H9 (cell line): ENCODE results near the gene VWC2L. TPM values are rescaled to one million over a fixed set of nuclear protein-coding genes. Genes with fewer than 3 reads are reported as not detected.
A peak's percentile ranks its signal among the peaks of the same experiment; 100 is the strongest.

Experiments
- DNase-seq: peaks from one replicate; pipeline ENCODE4 v3.0.0-alpha.2; 2017
- H2AFZ ChIP-seq: one replicate; pipeline ENCODE4 v1.6.1; 2013; ENCODE audit warnings: mild to moderate bottlenecking, low read length, control low read depth, moderate library complexity
- H2AK5ac ChIP-seq: 2 replicates; pipeline ENCODE4 v1.6.1; 2013; ENCODE audit warnings: low read length, control low read depth, mixed read lengths; ENCODE audit not compliant: insufficient read length
- H2BK120ac ChIP-seq: one replicate; pipeline ENCODE4 v1.6.1; 2013; ENCODE audit warnings: low read depth, mild to moderate bottlenecking, low read length, control low read depth, inconsistent platforms; ENCODE audit not compliant: poor library complexity, severe bottlenecking
- H2BK12ac ChIP-seq: 2 replicates; pipeline ENCODE4 v1.6.1; 2013; ENCODE audit warnings: low read length, control low read depth, mixed read lengths, low read depth; ENCODE audit not compliant: insufficient read length
- H2BK15ac ChIP-seq: 2 replicates; pipeline ENCODE4 v1.6.1; 2013; ENCODE audit warnings: low read depth, low read length, control low read depth
- H2BK20ac ChIP-seq: one replicate; pipeline ENCODE4 v1.6.1; 2013; ENCODE audit warnings: low read depth, mild to moderate bottlenecking, low read length, control low read depth, inconsistent platforms; ENCODE audit not compliant: poor library complexity, severe bottlenecking
- H2BK5ac ChIP-seq: 2 replicates; pipeline ENCODE4 v1.6.1; 2013; ENCODE audit warnings: low read length, control low read depth, mixed read lengths; ENCODE audit not compliant: insufficient read length
- H3K14ac ChIP-seq: 2 replicates; pipeline ENCODE4 v1.6.1; 2013; ENCODE audit warnings: low read length, control low read depth; ENCODE audit not compliant: insufficient read depth
- H3K18ac ChIP-seq: 2 replicates; pipeline ENCODE4 v1.6.1; 2013; ENCODE audit warnings: low read depth, mild to moderate bottlenecking, mixed read lengths, low read length, control low read depth; ENCODE audit not compliant: insufficient read length
- H3K23ac ChIP-seq: 2 replicates; pipeline ENCODE4 v1.6.1; 2013; ENCODE audit warnings: low read length, control low read depth, mixed read lengths, low read depth; ENCODE audit not compliant: insufficient read length
- H3K23me2 ChIP-seq: 2 replicates; pipeline ENCODE4 v1.6.1; 2013; ENCODE audit warnings: low read depth, mild to moderate bottlenecking, mixed read lengths, low read length, control low read depth; ENCODE audit not compliant: insufficient read length, poor library complexity, severe bottlenecking
- H3K27ac ChIP-seq: 2 replicates; pipeline ENCODE4 v1.5.1; 2013; ENCODE audit warnings: low read length, control low read depth, mixed read lengths, low read depth; ENCODE audit not compliant: insufficient read length
- H3K27me3 ChIP-seq: 2 replicates; pipeline ENCODE4 v1.6.1; 2013; ENCODE audit warnings: low read length, control low read depth, inconsistent platforms; ENCODE audit not compliant: insufficient read depth
- H3K4ac ChIP-seq: 2 replicates; pipeline ENCODE4 v1.6.1; 2013; ENCODE audit warnings: low read depth, mild to moderate bottlenecking, control low read depth, inconsistent platforms, low read length, moderate library complexity
- H3K4me1 ChIP-seq: 2 replicates; pipeline ENCODE4 v1.6.1; 2013; ENCODE audit warnings: low read length, control low read depth, inconsistent platforms; ENCODE audit not compliant: insufficient read depth
- H3K4me2 ChIP-seq: 2 replicates; pipeline ENCODE4 v1.6.1; 2013; ENCODE audit warnings: low read length, control low read depth, mixed read lengths; ENCODE audit not compliant: insufficient read length, insufficient read depth
- H3K56ac ChIP-seq: 2 replicates; pipeline ENCODE4 v1.6.1; 2013; ENCODE audit warnings: low read depth, mild to moderate bottlenecking, mixed read lengths, low read length, control low read depth; ENCODE audit not compliant: insufficient read length
- H3K79me1 ChIP-seq: 2 replicates; pipeline ENCODE4 v1.6.1; 2013; ENCODE audit warnings: low read depth, mild to moderate bottlenecking, moderate library complexity, low read length, control low read depth, inconsistent platforms; ENCODE audit not compliant: insufficient read depth, poor library complexity, severe bottlenecking
- H3K79me2 ChIP-seq: 2 replicates; pipeline ENCODE4 v1.6.1; 2013; ENCODE audit warnings: low read length, control low read depth, inconsistent platforms; ENCODE audit not compliant: insufficient read depth
- H3K9ac ChIP-seq: 2 replicates; pipeline ENCODE4 v1.6.1; 2013; ENCODE audit warnings: low read length, control low read depth, mixed read lengths; ENCODE audit not compliant: insufficient read length; ENCODE audit errors: extremely low read depth
- H3K9me3 ChIP-seq: one replicate; pipeline ENCODE4 v1.6.1; 2013; ENCODE audit warnings: low read depth, low read length, inconsistent platforms; ENCODE audit not compliant: control insufficient read depth
- H3T11ph ChIP-seq: one replicate; pipeline ENCODE4 v1.6.1; 2013; ENCODE audit warnings: mild to moderate bottlenecking, low read length, control low read depth, inconsistent platforms
- H4K20me1 ChIP-seq: one replicate; pipeline ENCODE4 v1.6.1; 2013; ENCODE audit not compliant: control insufficient read depth, insufficient read length, insufficient read depth
- H4K5ac ChIP-seq: 2 replicates; pipeline ENCODE4 v1.6.1; 2013; ENCODE audit warnings: low read depth, mild to moderate bottlenecking, mixed read lengths, low read length, control low read depth; ENCODE audit not compliant: insufficient read length
- H4K8ac ChIP-seq: replicated peaks from 2 replicates; pipeline ENCODE4 v1.6.1; 2013; ENCODE audit warnings: low read length, control low read depth, mixed read lengths, low read depth; ENCODE audit not compliant: insufficient read length
- H4K91ac ChIP-seq: 2 replicates; pipeline ENCODE4 v1.6.1; 2013; ENCODE audit warnings: low read depth, mild to moderate bottlenecking, moderate library complexity, mixed read lengths, low read length, control low read depth; ENCODE audit not compliant: insufficient read length
- H3K27ac Mint-ChIP-seq, 3 experiments: 2 replicates in 2 of 3; 3 replicates in 1 of 3; pipeline ENCODE4 v1.8.0; 2020 to 2021; ENCODE audit warnings: mixed read lengths in 3 of 3, mild to moderate bottlenecking in 1 of 3, moderate library complexity in 1 of 3
- H3K27me3 Mint-ChIP-seq: 2 replicates; pipeline ENCODE4 v1.8.0; 2021; ENCODE audit warnings: low read depth, mild to moderate bottlenecking, moderate library complexity, mixed read lengths
- H3K36me3 Mint-ChIP-seq, 3 experiments: 2 replicates in 2 of 3; 3 replicates in 1 of 3; pipeline ENCODE4 v1.8.0; 2020 to 2021; ENCODE audit warnings: low read depth in 3 of 3, mixed read lengths in 3 of 3; ENCODE audit not compliant: insufficient read depth in 1 of 3
- H3K4me1 Mint-ChIP-seq, 2 experiments: 2 replicates each; pipeline ENCODE4 v1.8.0; 2020; ENCODE audit warnings: mixed read lengths in 2 of 2
- H3K4me3 Mint-ChIP-seq, 2 experiments: 2 replicates in 1 of 2; 3 replicates in 1 of 2; pipeline ENCODE4 v1.8.0; 2020 to 2021; ENCODE audit warnings: mild to moderate bottlenecking in 2 of 2, mixed read lengths in 2 of 2, moderate library complexity in 1 of 2
- H3K9me3 Mint-ChIP-seq, 2 experiments: 2 replicates in 1 of 2; 3 replicates in 1 of 2; pipeline ENCODE4 v1.8.0; 2020; ENCODE audit warnings: mild to moderate bottlenecking in 2 of 2, mixed read lengths in 2 of 2, moderate library complexity in 1 of 2
- CTCF ChIP-seq: fragments of 200-600 bp; sonication (generic); conservative IDR thresholded peaks from 3 replicates; pipeline ENCODE4 v1.8.0; 2021; ENCODE audit warnings: antibody characterized with exemption, mild to moderate bottlenecking
- WGBS: extraction: QIAGEN DNeasy Blood & Tissue Kit; methylation state at CpG from one replicate; pipeline ENCODE4 v1.1.7; 2013; ENCODE audit warnings: missing lambda C conversion rate, low lambda C conversion rate, mixed read lengths; ENCODE audit not compliant: insufficient read length; ENCODE audit errors: extremely low coverage; 5-methylcytosine and 5-hydroxymethylcytosine counted together
- total RNA-seq: library from RNA; stranded (reverse); gene quantifications from 2 replicates; pipeline ENCODE4 v1.2.1, GENCODE V29; 2021

VWC2L gene
- total RNA-seq, 1 experiment from 2014 or later = not detected

- Histone ChIP-seq H3K23ac (no peak overlapping the region), H3K23me2 (no peaks in the 10 kb centered on the region), H3K79me1 (no peaks in the 10 kb centered on the region), H3K27me3 (no peaks in the 10 kb centered on the region), H2BK12ac (no peak overlapping the region), H2AFZ (no peak overlapping the region), H3K56ac (no peak overlapping the region), H2AK5ac (no peak overlapping the region), H3K9ac (no peak overlapping the region), H3K4me1 (no peaks in the 10 kb centered on the region), H3T11ph (no peak overlapping the region), H3K9me3 (no peaks in the 10 kb centered on the region), H2BK15ac (no peak overlapping the region), H4K91ac (no peak overlapping the region), H4K5ac (no peak overlapping the region), H3K79me2 (no peaks in the 10 kb centered on the region), H4K20me1 (no peaks in the 10 kb centered on the region), H3K4ac (no peak overlapping the region), H2BK120ac (no peak overlapping the region), H3K18ac (no peak overlapping the region), H3K4me2 (no peak overlapping the region), H3K14ac (no peak overlapping the region), H2BK20ac (no peak overlapping the region), H3K27ac (no peak overlapping the region), H4K8ac (no peak overlapping the region), H2BK5ac (no peak overlapping the region)
- Mint-ChIP-seq H3K27me3 (no peaks in the 10 kb centered on the region; the same call in 1 of the 2 replicates), H3K36me3 (no peaks in the 10 kb centered on the region; a peak in 1 of 7 replicates), H3K4me1 (peaks cover 5 to 10% of the 10 kb centered on the region in 2 experiments; a peak in 2 of 4 replicates), H3K27ac (no peak overlapping the region), H3K9me3 (peaks cover 0 to 2% of the 10 kb centered on the region in 2 experiments; a peak in 1 of 5 replicates), H3K4me3 (no peak overlapping the region)
- TF ChIP-seq CTCF = no peak
- peak; percentile 47 for DNase-seq
- WGBS = no CpG with 5 or more reads among the region's 4 CpGs
These were observed 39.5 kb downstream of the VWC2L start for GRCh38 chr2:214450118-214450894.
